Thyroid gland (tissue), 4 donors: ENCODE results near the gene ANKRD11. TPM values are rescaled to one million over a fixed set of nuclear protein-coding genes. Genes with fewer than 3 reads are reported as not detected.

Experiments used
- DNase-seq, 2 donors: peaks; one replicate each; pipeline ENCODE4 v3.0.0-alpha.2; 2019
- H3K27ac ChIP-seq, 3 donors: fragments of 200-600 bp; sonication (generic); 1 replicate in 2 of 3; 2 replicates in 1 of 3; pipeline ENCODE4 v1.5.1; 2016 to 2019; ENCODE audit warnings: mild to moderate bottlenecking in 1 of 3, moderate library complexity in 1 of 3
- H3K27me3 ChIP-seq: fragments of 200-600 bp; sonication (generic); one replicate; pipeline ENCODE4 v1.5.1; 2019
- H3K36me3 ChIP-seq, 2 donors: fragments of 200-600 bp; sonication (generic); one replicate each; pipeline ENCODE4 v1.5.1; 2016 to 2019
- H3K4me1 ChIP-seq, 2 donors: fragments of 200-600 bp; sonication (generic); one replicate each; pipeline ENCODE4 v1.5.1; 2017 to 2019
- H3K4me3 ChIP-seq, 3 donors: fragments of 200-600 bp; sonication (generic); replicated peaks in 1 of 3; 1 replicate in 2 of 3; 2 replicates in 1 of 3; pipeline ENCODE4 v1.5.1; 2016; ENCODE audit warnings: mild to moderate bottlenecking in 1 of 3
- H3K9me3 ChIP-seq: fragments of 200-600 bp; sonication (generic); one replicate; pipeline ENCODE4 v1.5.1; 2017
- POLR2A ChIP-seq, 2 donors: fragments of 450-650 bp; IDR thresholded peaks; one replicate each; pipeline ENCODE4 v1.6.1; 2017; ENCODE audit warnings: antibody characterized with exemption in 2 of 2, mild to moderate bottlenecking in 2 of 2, moderate library complexity in 1 of 2
- WGBS, 2 donors: methylation state at CpG; one replicate each; pipeline ENCODE4 v1.1.5; 2017; 5-methylcytosine and 5-hydroxymethylcytosine counted together
- intact Hi-C: fragments of 100-400 bp; cut with DNase I; formaldehyde crosslinking; loops from one replicate; pipeline ENCODE4 v1.15.1; 2023
- total RNA-seq, 4 donors: library from RNA; depleted of rRNA; stranded (reverse); fragments of >200 nt; gene quantifications; one replicate each; pipeline ENCODE4 v1.2.3, GENCODE V29; 2016
- TF ChIP-seq, protein P1 (sequence below), 6 experiments: fragments of 200-600 bp in 3 of 6; fragments of 450-650 bp in 3 of 6; sonication (generic) in 3 of 6; IDR thresholded peaks; one replicate each; pipeline ENCODE4 v1.5.1; 2016 to 2019; ENCODE audit warnings: antibody characterized with exemption in 6 of 6, mild to moderate bottlenecking in 2 of 6, inconsistent platforms in 1 of 6, moderate library complexity in 1 of 6

The ANKRD11 gene
- total RNA-seq, 4 donors from 2014 or later, result 62.1 to 90.4 (median 75.0) TPM

DNA sequence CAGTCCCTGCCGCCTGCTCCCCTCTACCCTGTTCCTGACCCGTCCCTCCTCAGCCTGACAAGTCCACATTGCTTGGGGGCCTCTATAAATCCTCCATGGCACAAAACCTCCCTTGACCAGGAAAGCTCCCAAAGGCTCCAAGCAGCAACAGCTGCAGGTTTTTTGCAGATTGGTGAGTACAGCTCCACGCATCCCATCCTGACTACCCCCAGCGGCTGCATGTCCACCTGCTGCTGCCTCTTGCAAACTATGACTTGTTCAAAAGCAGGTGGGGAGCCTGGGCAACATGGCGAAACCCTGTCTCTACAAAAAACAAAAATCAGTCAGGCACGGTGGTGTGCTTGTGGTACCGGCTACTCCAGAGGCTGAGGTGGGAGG, 122.8 kb downstream of the ANKRD11 start:
- TF ChIP-seq, protein P1, sequence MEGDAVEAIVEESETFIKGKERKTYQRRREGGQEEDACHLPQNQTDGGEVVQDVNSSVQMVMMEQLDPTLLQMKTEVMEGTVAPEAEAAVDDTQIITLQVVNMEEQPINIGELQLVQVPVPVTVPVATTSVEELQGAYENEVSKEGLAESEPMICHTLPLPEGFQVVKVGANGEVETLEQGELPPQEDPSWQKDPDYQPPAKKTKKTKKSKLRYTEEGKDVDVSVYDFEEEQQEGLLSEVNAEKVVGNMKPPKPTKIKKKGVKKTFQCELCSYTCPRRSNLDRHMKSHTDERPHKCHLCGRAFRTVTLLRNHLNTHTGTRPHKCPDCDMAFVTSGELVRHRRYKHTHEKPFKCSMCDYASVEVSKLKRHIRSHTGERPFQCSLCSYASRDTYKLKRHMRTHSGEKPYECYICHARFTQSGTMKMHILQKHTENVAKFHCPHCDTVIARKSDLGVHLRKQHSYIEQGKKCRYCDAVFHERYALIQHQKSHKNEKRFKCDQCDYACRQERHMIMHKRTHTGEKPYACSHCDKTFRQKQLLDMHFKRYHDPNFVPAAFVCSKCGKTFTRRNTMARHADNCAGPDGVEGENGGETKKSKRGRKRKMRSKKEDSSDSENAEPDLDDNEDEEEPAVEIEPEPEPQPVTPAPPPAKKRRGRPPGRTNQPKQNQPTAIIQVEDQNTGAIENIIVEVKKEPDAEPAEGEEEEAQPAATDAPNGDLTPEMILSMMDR (IDR thresholded peaks at IDR 0.05), result no peak
- no peak for TF ChIP-seq POLR2A (IDR thresholded peaks at IDR 0.05)
- Histone ChIP-seq H3K36me3 (no peaks in the 10 kb centered on the region), H3K4me1 (peaks cover 52 to 53% of the 10 kb centered on the region in 2 donors), H3K4me3 (no peak overlapping the region), H3K9me3 (no peaks in the 10 kb centered on the region), H3K27me3 (no peaks in the 10 kb centered on the region), H3K27ac (no peak overlapping the region)
- 46 to 71% methylated on average over 7 of the region's 7 CpGs for WGBS, 2 donors
- peak; percentile 34 to 46 for DNase-seq
- intact Hi-C loops, result no loop called here

DNA sequence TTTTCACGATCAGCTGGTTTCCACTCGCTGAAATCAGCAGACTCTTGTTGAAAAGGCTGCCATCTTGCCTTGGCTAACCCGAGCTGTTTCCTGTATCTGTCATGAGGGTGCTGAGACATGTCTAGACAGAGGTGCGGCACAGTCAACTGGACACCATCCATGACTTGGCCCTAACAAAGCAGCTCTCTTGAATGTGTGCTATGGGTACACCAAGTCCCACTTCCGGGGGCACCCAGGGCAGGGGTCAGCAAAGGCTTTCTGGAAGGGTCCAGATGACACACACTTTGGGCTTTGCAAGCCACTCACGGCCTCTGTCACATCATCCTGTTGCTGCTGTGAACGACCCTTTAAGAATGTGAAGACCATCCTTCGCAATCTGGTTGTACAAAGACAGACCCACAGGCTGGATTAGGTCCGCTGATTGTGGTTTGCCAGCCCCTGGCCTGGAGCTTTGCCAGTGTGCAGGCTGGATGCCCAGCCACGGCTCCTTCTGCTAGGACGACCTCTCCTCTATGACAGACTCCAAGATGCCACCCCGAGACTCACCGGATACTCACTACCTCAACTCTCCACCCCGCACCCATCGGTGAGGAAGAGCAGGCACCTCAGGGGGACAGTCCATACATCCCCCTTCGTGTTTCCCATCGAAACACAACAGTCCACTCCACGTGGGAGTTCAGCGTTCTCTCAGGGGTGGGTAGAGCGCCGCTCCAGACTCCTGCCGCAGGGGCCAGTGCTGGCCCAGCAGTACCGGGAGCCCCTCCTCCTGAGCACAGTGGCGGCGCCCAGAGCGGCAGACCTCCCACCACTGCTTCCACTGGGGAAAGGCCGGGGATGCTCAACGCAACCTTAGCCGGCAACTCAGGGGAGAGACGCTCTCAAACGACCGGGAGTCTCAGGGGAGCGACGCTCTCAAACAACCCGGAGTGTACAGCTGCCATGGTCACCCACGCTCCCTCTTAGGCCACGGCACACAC, 123.5 kb downstream of the ANKRD11 start:
- Histone ChIP-seq H3K36me3 (no peaks in the 10 kb centered on the region), H3K9me3 (no peaks in the 10 kb centered on the region), H3K4me3 (no peak overlapping the region), H3K27me3 (no peaks in the 10 kb centered on the region), H3K4me1 (peaks cover 52 to 59% of the 10 kb centered on the region in 2 donors), H3K27ac (no peak overlapping the region)
- intact Hi-C loops, result no loop called here
- TF ChIP-seq, protein P1 (IDR thresholded peaks at IDR 0.05), result no peak
- no peak for TF ChIP-seq POLR2A (IDR thresholded peaks at IDR 0.05)
- WGBS, 2 donors, result 82% methylated on average over 29 to 32 of the region's 37 CpGs
- peak; percentile 24 to 27 for DNase-seq

DNA sequence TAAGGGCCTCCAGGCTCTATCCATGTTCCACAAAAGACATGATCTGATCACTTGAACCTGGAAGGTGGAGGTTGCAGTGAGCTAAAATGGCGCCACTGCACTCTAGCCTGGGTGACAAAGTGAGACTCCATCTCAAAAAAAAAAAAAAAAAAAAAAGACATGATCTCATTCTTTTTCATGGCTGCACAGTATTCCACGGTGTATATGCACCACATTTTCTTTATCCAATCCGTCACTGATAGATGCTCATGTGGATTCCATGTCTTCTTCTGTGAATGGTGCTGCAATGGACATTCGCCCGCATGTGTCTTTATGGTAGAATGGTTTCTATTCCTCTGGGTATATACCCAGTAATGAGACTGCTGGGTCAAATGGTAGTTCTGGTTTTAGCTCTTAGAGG, 124.4 kb downstream of the ANKRD11 start:
- intact Hi-C loops, result no loop called here
- TF ChIP-seq POLR2A (IDR thresholded peaks at IDR 0.05), result no peak
- Histone ChIP-seq H3K27me3 (no peaks in the 10 kb centered on the region), H3K27ac (no peak overlapping the region), H3K36me3 (no peaks in the 10 kb centered on the region), H3K4me3 (no peak overlapping the region), H3K9me3 (no peaks in the 10 kb centered on the region), H3K4me1 (peaks cover 60 to 68% of the 10 kb centered on the region in 2 donors)
- no peak for DNase-seq
- WGBS, 2 donors, result 95 to 98% methylated on average over 5 of the region's 5 CpGs

DNA sequence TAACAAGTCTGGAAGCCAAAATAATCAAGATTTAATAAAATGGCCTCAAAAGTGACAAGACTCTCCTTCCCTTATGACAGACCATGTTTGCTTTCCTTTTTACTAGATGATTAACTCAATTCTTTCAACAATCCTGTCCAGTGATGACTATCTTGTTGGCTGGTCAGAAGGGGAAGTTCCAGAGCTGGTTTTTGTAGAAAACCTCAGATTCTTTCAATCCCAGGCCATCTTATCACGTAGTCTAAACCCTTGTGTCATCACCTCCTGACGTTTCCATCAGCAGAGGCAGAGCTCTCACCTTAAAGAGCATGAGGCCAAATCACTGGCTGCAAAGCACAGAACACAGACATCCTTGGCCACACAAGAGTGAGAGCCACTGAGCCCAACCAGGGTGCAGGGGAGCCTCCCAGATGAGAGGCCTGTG, 125.3 kb downstream of the ANKRD11 start:
- Histone ChIP-seq H3K4me1 (peaks cover 69 to 73% of the 10 kb centered on the region in 2 donors), H3K9me3 (no peaks in the 10 kb centered on the region), H3K27ac (no peak overlapping the region), H3K27me3 (no peaks in the 10 kb centered on the region), H3K4me3 (no peak overlapping the region), H3K36me3 (no peaks in the 10 kb centered on the region)
- DNase-seq, result no peak
- no peak for TF ChIP-seq POLR2A (IDR thresholded peaks at IDR 0.05)
- TF ChIP-seq, protein P1 (IDR thresholded peaks at IDR 0.05), result no peak
- intact Hi-C loops, result no loop called here
- WGBS, 2 donors, result 47 to 79% methylated on average over 2 of the region's 2 CpGs

DNA sequence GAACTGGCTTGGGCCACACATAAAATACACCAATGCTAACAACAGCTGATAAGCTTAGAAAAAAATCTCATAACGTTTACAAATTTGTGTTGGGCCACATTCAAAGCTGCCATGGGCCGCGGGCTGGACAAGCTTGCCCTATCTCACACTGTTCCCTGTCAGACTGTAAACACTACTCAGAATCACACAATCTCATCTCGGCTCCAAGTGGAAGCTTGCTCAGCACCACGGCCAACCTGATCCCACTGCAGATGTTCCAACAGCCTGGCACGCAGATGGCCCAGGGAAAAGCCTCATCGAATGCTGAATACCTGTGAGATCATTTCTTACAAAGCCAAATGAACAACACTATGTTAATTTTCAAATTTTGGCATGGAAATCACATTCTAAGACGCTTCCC, 125.8 kb downstream of the ANKRD11 start:
- Histone ChIP-seq H3K27ac (no peak overlapping the region), H3K9me3 (no peaks in the 10 kb centered on the region), H3K4me3 (no peak overlapping the region), H3K27me3 (no peaks in the 10 kb centered on the region), H3K36me3 (no peaks in the 10 kb centered on the region), H3K4me1 (peaks cover 69 to 73% of the 10 kb centered on the region in 2 donors)
- WGBS, 2 donors, result 70 to 78% methylated on average over 8 of the region's 8 CpGs
- DNase-seq, result no peak
- no peak for TF ChIP-seq POLR2A (IDR thresholded peaks at IDR 0.05)
- TF ChIP-seq, protein P1 (IDR thresholded peaks at IDR 0.05), result no peak
- intact Hi-C loops, result no loop called here
